SU-DHL-6 (cell line): ENCODE measurements around the gene CPA3.

Experiments
- H2AFZ ChIP-seq: fragments of 200-600 bp; sonication (generic); 2 replicates; pipeline ENCODE4 v1.6.1; 2014; ENCODE audit warnings: low read depth, mild to moderate bottlenecking, moderate library complexity, mixed read lengths, antibody characterized with exemption, low read length; ENCODE audit not compliant: severe bottlenecking
- H3F3A ChIP-seq: fragments of 200-600 bp; shearing (Covaris generic); 2 replicates; pipeline ENCODE4 v1.6.0; 2016; ENCODE audit warnings: antibody characterized with exemption, mild to moderate bottlenecking; ENCODE audit not compliant: insufficient read depth
- H3K27ac ChIP-seq: fragments of 200-600 bp; sonication (generic); 2 replicates; pipeline ENCODE4 v1.5.1; 2016; ENCODE audit warnings: low read depth, mild to moderate bottlenecking, low read length, moderate library complexity, mixed read lengths
- H3K27me3 ChIP-seq: fragments of 200-600 bp; sonication (generic), shearing (Covaris generic); 2 replicates; pipeline ENCODE4 v1.6.0; 2014; ENCODE audit warnings: mild to moderate bottlenecking, low read length
- H3K36me3 ChIP-seq: fragments of 200-600 bp; sonication (generic); 2 replicates; pipeline ENCODE4 v1.6.1; 2014; ENCODE audit warnings: mild to moderate bottlenecking, low read length, mixed read lengths
- H3K4me2 ChIP-seq: fragments of 300-600, 200-600 bp; shearing (Covaris generic), sonication (generic); 2 replicates; pipeline ENCODE4 v1.6.0; 2014; ENCODE audit warnings: low read length, low read depth, mild to moderate bottlenecking; ENCODE audit not compliant: poor library complexity, severe bottlenecking
- H3K4me3 ChIP-seq: fragments of 200-600 bp; sonication (generic); 2 replicates; pipeline ENCODE4 v1.5.1; 2014; ENCODE audit warnings: antibody characterized with exemption, low read length, mild to moderate bottlenecking, mixed read lengths; ENCODE audit not compliant: insufficient read depth, poor library complexity, severe bottlenecking
- H3K79me2 ChIP-seq: fragments of 200-600 bp; sonication (generic); 2 replicates; pipeline ENCODE4 v1.6.1; 2014; ENCODE audit warnings: mild to moderate bottlenecking, low read length, moderate library complexity; ENCODE audit not compliant: insufficient read depth
- H3K9ac ChIP-seq: fragments of 200-600 bp; sonication (generic); 2 replicates; pipeline ENCODE4 v1.7.0; 2014; ENCODE audit warnings: mild to moderate bottlenecking, low read length
- H3K9me2 ChIP-seq: fragments of 200-600 bp; sonication (generic); replicated peaks from 2 replicates; pipeline ENCODE4 v1.6.1; 2014; ENCODE audit warnings: low read length; ENCODE audit not compliant: insufficient read depth
- H3K9me3 ChIP-seq: fragments of 200-600 bp; sonication (generic); 2 replicates; pipeline ENCODE4 v1.6.1; 2014; ENCODE audit warnings: low read length, mixed read lengths; ENCODE audit not compliant: insufficient read depth
- H4K20me1 ChIP-seq: fragments of 200-600 bp; sonication (generic); 2 replicates; pipeline ENCODE4 v1.6.1; 2014; ENCODE audit warnings: low read depth, mild to moderate bottlenecking, antibody characterized with exemption, low read length, moderate library complexity, mixed read lengths
- EZH2phosphoT487 ChIP-seq: fragments of 200-600 bp; sonication (generic), shearing (Covaris generic); conservative IDR thresholded peaks from 2 replicates; pipeline ENCODE4 v1.6.1; 2018; ENCODE audit warnings: mild to moderate bottlenecking, antibody characterized with exemption, low read length, moderate library complexity, mixed read lengths
- TF ChIP-seq, protein P1 (sequence below): fragments of 200-600 bp; sonication (generic); IDR thresholded peaks from one replicate; pipeline ENCODE4 v1.5.1; 2017; ENCODE audit warnings: antibody characterized with exemption, mild to moderate bottlenecking, low read length, moderate library complexity; ENCODE audit not compliant: insufficient read depth, poor library complexity, severe bottlenecking

The CPA3 gene

DNA sequence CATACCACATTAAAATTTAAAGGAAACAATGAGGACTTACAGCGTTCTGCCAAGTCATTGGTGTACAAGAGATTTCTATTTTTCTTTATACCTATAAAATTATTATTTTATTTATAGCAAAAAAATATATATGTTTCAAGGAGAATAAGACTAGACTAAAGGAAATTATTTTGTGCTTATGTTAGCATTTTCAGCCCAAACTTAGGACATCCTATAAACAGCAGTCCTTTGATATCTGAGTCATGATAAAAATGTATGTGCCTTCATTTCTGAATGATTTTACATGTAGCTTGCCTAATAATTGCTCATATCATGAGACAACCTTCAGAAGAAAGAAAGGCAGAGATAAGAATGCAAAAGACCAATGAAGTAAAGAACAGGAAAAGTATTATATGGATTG, 16.7 kb upstream of the CPA3 start:
- Histone ChIP-seq H3K9ac (no peak overlapping the region), H3K9me2 (no peaks in the 10 kb centered on the region), H2AFZ (no peak overlapping the region), H3F3A (no peaks in the 10 kb centered on the region), H4K20me1 (no peaks in the 10 kb centered on the region), H3K36me3 (no peaks in the 10 kb centered on the region), H3K27me3 (no peaks in the 10 kb centered on the region), H3K27ac (no peak overlapping the region), H3K9me3 (no peaks in the 10 kb centered on the region), H3K79me2 (no peaks in the 10 kb centered on the region), H3K4me3 (no peak overlapping the region), H3K4me2 (no peak overlapping the region)
- TF ChIP-seq, protein P1, sequence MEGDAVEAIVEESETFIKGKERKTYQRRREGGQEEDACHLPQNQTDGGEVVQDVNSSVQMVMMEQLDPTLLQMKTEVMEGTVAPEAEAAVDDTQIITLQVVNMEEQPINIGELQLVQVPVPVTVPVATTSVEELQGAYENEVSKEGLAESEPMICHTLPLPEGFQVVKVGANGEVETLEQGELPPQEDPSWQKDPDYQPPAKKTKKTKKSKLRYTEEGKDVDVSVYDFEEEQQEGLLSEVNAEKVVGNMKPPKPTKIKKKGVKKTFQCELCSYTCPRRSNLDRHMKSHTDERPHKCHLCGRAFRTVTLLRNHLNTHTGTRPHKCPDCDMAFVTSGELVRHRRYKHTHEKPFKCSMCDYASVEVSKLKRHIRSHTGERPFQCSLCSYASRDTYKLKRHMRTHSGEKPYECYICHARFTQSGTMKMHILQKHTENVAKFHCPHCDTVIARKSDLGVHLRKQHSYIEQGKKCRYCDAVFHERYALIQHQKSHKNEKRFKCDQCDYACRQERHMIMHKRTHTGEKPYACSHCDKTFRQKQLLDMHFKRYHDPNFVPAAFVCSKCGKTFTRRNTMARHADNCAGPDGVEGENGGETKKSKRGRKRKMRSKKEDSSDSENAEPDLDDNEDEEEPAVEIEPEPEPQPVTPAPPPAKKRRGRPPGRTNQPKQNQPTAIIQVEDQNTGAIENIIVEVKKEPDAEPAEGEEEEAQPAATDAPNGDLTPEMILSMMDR: no peak
- no peak for TF ChIP-seq EZH2phosphoT487

DNA sequence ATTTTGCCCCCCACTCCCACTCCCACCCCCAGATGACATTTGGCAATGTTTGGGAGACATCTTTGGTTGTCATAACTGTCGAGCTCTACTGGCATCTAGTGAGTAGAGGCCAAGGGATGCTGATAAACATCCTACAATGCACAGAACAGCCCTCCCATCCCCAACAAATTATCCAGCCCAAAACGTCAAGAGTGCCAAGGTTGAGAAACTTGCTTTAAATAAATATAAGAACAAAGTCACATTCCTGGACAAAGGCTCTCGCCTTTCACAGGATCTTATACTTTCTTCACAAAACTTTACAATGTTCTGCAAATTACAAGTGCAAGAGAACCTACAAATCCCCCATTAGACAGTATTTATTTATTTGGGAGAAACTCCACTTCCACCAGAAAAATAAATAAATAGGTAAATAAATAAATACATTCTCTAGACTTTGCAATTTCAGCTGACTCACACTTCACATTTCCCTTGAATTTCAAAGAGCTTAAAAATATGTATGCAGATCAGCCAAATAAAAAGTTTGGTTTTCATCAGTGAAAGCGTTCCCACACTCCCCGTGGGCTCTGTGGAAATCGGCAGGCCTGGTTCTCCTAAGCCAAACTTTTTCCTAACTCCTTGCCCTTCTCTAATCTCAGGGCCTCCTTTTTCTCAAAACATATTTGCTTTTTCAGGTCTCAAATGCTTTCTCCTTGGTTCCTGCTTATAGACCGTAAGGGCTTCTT, 12.7 kb upstream of the CPA3 start:
- Histone ChIP-seq H3K9me2 (no peaks in the 10 kb centered on the region), H3K36me3 (no peaks in the 10 kb centered on the region), H3K27ac (no peak overlapping the region), H3K9me3 (no peaks in the 10 kb centered on the region), H3K4me2 (no peak overlapping the region), H3K27me3 (no peaks in the 10 kb centered on the region), H3K9ac (no peak overlapping the region), H2AFZ (no peak overlapping the region), H3K4me3 (no peak overlapping the region), H3K79me2 (no peaks in the 10 kb centered on the region), H4K20me1 (no peaks in the 10 kb centered on the region), H3F3A (no peaks in the 10 kb centered on the region)
- TF ChIP-seq, protein P1: no peak
- TF ChIP-seq EZH2phosphoT487: no peak

DNA sequence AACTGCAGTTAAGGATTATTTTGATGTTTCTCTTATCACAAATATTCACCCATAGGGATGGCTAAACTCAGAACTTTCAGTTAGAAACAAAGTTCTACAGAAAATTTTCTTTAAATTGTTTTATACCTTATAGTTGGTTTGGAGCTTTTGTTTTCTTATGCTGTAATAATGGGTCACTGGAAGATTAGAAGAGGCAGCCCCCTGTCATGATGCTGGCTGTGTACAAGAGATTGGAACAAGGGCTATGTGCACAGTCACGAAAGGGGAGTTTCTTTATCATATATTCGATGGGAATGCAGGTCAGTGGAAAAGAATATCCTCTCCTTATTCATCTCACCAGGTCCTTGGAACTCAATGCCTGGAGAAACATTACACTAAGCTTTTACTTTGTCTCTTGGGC, 12.0 kb upstream of the CPA3 start:
- Histone ChIP-seq H3K9ac (no peak overlapping the region), H3K9me3 (no peaks in the 10 kb centered on the region), H3F3A (no peaks in the 10 kb centered on the region), H3K27ac (no peak overlapping the region), H2AFZ (no peak overlapping the region), H3K79me2 (no peaks in the 10 kb centered on the region), H3K4me3 (no peak overlapping the region), H3K9me2 (no peaks in the 10 kb centered on the region), H3K27me3 (no peaks in the 10 kb centered on the region), H3K36me3 (no peaks in the 10 kb centered on the region), H4K20me1 (no peaks in the 10 kb centered on the region), H3K4me2 (no peak overlapping the region)
- TF ChIP-seq, protein P1: no peak
- no peak for TF ChIP-seq EZH2phosphoT487
